Neural progenitor cell (in vitro differentiated cells): Measurements from ENCODE around the gene SLC9A4. TPM values are rescaled to one million over a fixed set of nuclear protein-coding genes. Genes with fewer than 3 reads are reported as not detected.

Experiments used
- DNase-seq: peaks from one replicate; pipeline ENCODE4 v3.0.0-alpha.2; 2016; ENCODE audit warnings: low spot score
- H2AFZ ChIP-seq: fragments of 200-600 bp; sonication (generic); replicated peaks from 2 replicates; pipeline ENCODE4 v1.6.1; 2016; ENCODE audit warnings: antibody characterized with exemption
- H3F3A ChIP-seq: fragments of 200-600 bp; sonication (generic); 2 replicates; pipeline ENCODE4 v1.6.1; 2016; ENCODE audit warnings: antibody characterized with exemption, low read depth
- H3K27ac ChIP-seq: fragments of 200-600 bp; sonication (generic); 2 replicates; pipeline ENCODE4 v1.5.1; 2016; ENCODE audit warnings: mild to moderate bottlenecking
- H3K27me3 ChIP-seq: fragments of 200-600 bp; sonication (generic); 2 replicates; pipeline ENCODE4 v1.6.1; 2016; ENCODE audit warnings: mild to moderate bottlenecking, moderate library complexity
- H3K36me3 ChIP-seq: fragments of 200-600 bp; sonication (generic); 2 replicates; pipeline ENCODE4 v1.5.1; 2016
- H3K4me1 ChIP-seq: fragments of 200-600 bp; sonication (generic); 2 replicates; pipeline ENCODE4 v1.6.1; 2016; ENCODE audit warnings: mixed run types
- H3K4me2 ChIP-seq: fragments of 200-600 bp; sonication (generic); 2 replicates; pipeline ENCODE4 v1.6.1; 2016
- H3K4me3 ChIP-seq: fragments of 200-600 bp; sonication (generic); 2 replicates; pipeline ENCODE4 v1.5.1; 2016
- H3K79me2 ChIP-seq: fragments of 200-600 bp; sonication (generic); 2 replicates; pipeline ENCODE4 v1.6.1; 2016; ENCODE audit warnings: low read depth
- H3K9ac ChIP-seq: fragments of 200-600 bp; sonication (generic); 2 replicates; pipeline ENCODE4 v1.6.1; 2016
- H3K9me3 ChIP-seq: fragments of 200-600 bp; sonication (generic); 2 replicates; pipeline ENCODE4 v1.5.1; 2016; ENCODE audit warnings: low read depth
- H4K20me1 ChIP-seq: fragments of 200-600 bp; sonication (generic); 2 replicates; pipeline ENCODE4 v1.6.1; 2016; ENCODE audit warnings: low read depth
- H3K27ac Mint-ChIP-seq: 3 replicates; pipeline ENCODE4 v1.8.0; 2021; ENCODE audit warnings: mixed read lengths
- H3K27me3 Mint-ChIP-seq: 2 replicates; pipeline ENCODE4 v1.8.0; 2022; ENCODE audit warnings: low read depth, mild to moderate bottlenecking, inconsistent platforms, moderate library complexity, mixed read lengths; ENCODE audit not compliant: insufficient read depth
- H3K36me3 Mint-ChIP-seq: 3 replicates; pipeline ENCODE4 v1.8.0; 2021; ENCODE audit warnings: mixed read lengths
- H3K4me1 Mint-ChIP-seq: 3 replicates; pipeline ENCODE4 v1.8.0; 2021; ENCODE audit warnings: mixed read lengths
- H3K4me3 Mint-ChIP-seq: 3 replicates; pipeline ENCODE4 v1.8.0; 2021; ENCODE audit warnings: mild to moderate bottlenecking, moderate library complexity, mixed read lengths
- H3K9me3 Mint-ChIP-seq: 3 replicates; pipeline ENCODE4 v1.8.0; 2020; ENCODE audit warnings: mixed read lengths
- CTCF ChIP-seq: fragments of 200-600 bp; sonication (generic); IDR thresholded peaks from 2 replicates; pipeline ENCODE4 v1.5.1; 2017; ENCODE audit warnings: antibody characterized with exemption, mild to moderate bottlenecking
- EZH2 ChIP-seq: fragments of 200-600 bp; sonication (generic); IDR thresholded peaks from 2 replicates; pipeline ENCODE4 v1.6.1; 2017; ENCODE audit warnings: antibody characterized with exemption, mild to moderate bottlenecking, moderate library complexity
- EZH2phosphoT487 ChIP-seq: fragments of 200-600 bp; sonication (generic); IDR thresholded peaks from 2 replicates; pipeline ENCODE4 v1.6.1; 2017; ENCODE audit warnings: antibody characterized with exemption
- total RNA-seq: library from RNA; depleted of rRNA; stranded (reverse); fragments of >200 nt; gene quantifications from 2 replicates; pipeline ENCODE4 v1.2.3, GENCODE V29; 2015; ENCODE audit warnings: low replicate concordance

The SLC9A4 gene
- total RNA-seq, 1 donor from 2014 or later = not detected

DNA sequence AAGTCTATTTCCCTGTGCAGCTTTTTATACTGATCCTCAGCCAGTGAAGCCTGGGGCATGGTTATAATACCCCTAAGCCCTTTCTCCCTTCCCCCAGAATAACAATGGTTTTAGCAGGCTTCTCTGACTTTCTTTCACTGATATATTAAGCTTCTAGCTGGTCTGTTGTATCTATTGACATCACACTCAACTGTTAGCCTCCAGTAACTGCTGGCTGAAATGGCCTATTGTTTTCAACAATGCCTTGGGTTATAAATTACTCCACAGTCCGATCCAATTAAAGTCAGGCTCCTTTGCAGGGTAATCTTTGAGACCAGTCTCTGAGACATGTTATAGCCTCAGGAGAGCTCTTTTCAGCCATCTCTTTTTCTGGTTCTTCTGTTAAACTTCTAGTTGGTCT is 2.9 kb upstream of the SLC9A4 start:
- Histone ChIP-seq H3K4me1 (no peaks in the 10 kb centered on the region), H3K4me2 (peak overlapping the region; percentile 16), H3K4me3 (no peak overlapping the region), H3K9me3 (no peaks in the 10 kb centered on the region), H3K27ac (no peak overlapping the region), H2AFZ (no peak overlapping the region), H3K27me3 (no peaks in the 10 kb centered on the region), H3F3A (peaks cover 12% of the 10 kb centered on the region), H4K20me1 (no peaks in the 10 kb centered on the region), H3K9ac (no peak overlapping the region), H3K79me2 (no peaks in the 10 kb centered on the region), H3K36me3 (no peaks in the 10 kb centered on the region)
- H3K4me3 Mint-ChIP-seq = no peak overlapping the region
- TF ChIP-seq EZH2phosphoT487 (peak; percentile 52), CTCF (no peak)
- DNase-seq = peak; percentile 43
- no peaks in the 10 kb centered on the region for H3K4me1 Mint-ChIP-seq
- H3K9me3 Mint-ChIP-seq = peaks cover 11% of the 10 kb centered on the region
- H3K27ac Mint-ChIP-seq = no peak overlapping the region
- no peaks in the 10 kb centered on the region for H3K36me3 Mint-ChIP-seq
- peaks cover 3% of the 10 kb centered on the region for H3K27me3 Mint-ChIP-seq

- H2AFZ ChIP-seq = peak overlapping the region; percentile 30
- peaks cover 3% of the 10 kb centered on the region for H3K27me3 Mint-ChIP-seq
- H3K4me3 Mint-ChIP-seq = no peak overlapping the region
Observed at GRCh38 chr2:102473631-102474030, 605 bp downstream of the SLC9A4 start.

DNA sequence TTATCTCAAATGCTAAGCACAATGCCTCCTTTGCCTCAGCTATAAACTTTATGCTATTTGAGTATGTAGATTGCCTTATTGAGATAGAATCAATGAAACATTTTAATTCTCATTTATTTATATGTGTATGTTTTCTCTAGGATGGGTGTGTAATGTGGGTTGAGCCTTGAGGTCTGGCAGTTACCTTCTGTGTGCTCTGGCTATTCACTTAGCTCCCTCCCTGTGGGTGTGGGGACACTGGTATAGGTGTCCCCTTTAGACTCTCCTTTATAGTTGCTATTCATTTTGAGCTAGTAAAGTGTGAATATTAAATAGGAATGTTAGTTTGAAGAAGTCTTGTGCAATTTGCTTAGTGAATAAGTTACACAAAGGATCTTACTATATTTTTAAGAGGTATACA is 1.8 kb downstream of the SLC9A4 start:
- Mint-ChIP-seq H3K36me3 (no peaks in the 10 kb centered on the region), H3K4me1 (no peaks in the 10 kb centered on the region), H3K27me3 (peaks cover 3% of the 10 kb centered on the region), H3K27ac (no peak overlapping the region), H3K4me3 (no peak overlapping the region), H3K9me3 (peaks cover 8% of the 10 kb centered on the region)
- H3K79me2 ChIP-seq = no peaks in the 10 kb centered on the region
- no peaks in the 10 kb centered on the region for H3K9me3 ChIP-seq
- no peaks in the 10 kb centered on the region for H3K36me3 ChIP-seq
- H3K27me3 ChIP-seq = no peaks in the 10 kb centered on the region
- no peaks in the 10 kb centered on the region for H4K20me1 ChIP-seq
- TF ChIP-seq EZH2phosphoT487 (no peak), EZH2 (no peak), CTCF (no peak)
- no peaks in the 10 kb centered on the region for H3K4me1 ChIP-seq
- no peak overlapping the region for H3K4me3 ChIP-seq
- peaks cover 11% of the 10 kb centered on the region for H3F3A ChIP-seq
- no peak overlapping the region for H3K4me2 ChIP-seq
- H3K27ac ChIP-seq = no peak overlapping the region
- no peak for DNase-seq
- no peak overlapping the region for H2AFZ ChIP-seq
- H3K9ac ChIP-seq = no peak overlapping the region

More at GRCh38 chr2:102473631-102474030, 605 bp downstream of the SLC9A4 start:
- Mint-ChIP-seq H3K27ac (no peak overlapping the region), H3K36me3 (no peaks in the 10 kb centered on the region), H3K4me1 (no peaks in the 10 kb centered on the region), H3K9me3 (peaks cover 11% of the 10 kb centered on the region)
- H3K36me3 ChIP-seq = no peaks in the 10 kb centered on the region
- no peaks in the 10 kb centered on the region for H3K9me3 ChIP-seq
- H3K4me3 ChIP-seq = no peak overlapping the region
- DNase-seq = no peak
- H3K4me1 ChIP-seq = no peaks in the 10 kb centered on the region
- H3F3A ChIP-seq = peaks cover 12% of the 10 kb centered on the region
- H3K27me3 ChIP-seq = no peaks in the 10 kb centered on the region
- no peaks in the 10 kb centered on the region for H4K20me1 ChIP-seq
- TF ChIP-seq CTCF = no peak
- TF ChIP-seq EZH2 = no peak
- TF ChIP-seq EZH2phosphoT487 = no peak
- H3K4me2 ChIP-seq = no peak overlapping the region
- no peak overlapping the region for H3K9ac ChIP-seq
- no peak overlapping the region for H3K27ac ChIP-seq
- no peaks in the 10 kb centered on the region for H3K79me2 ChIP-seq
